Adrenal gland (tissue), 5 donors: Measurements from ENCODE around the gene SLC35E2B.
"Not testable (repeated sequence)": the region's sequence is repeated elsewhere in the genome, so short reads cannot be mapped to it uniquely, and the experiment has no call there.

Source experiments
- POLR2A ChIP-seq, 2 donors: fragments of 450-650 bp; IDR thresholded peaks; one replicate each; pipeline ENCODE4 v1.6.1; 2017; ENCODE audit warnings: antibody characterized with exemption in 2 of 2, mild to moderate bottlenecking in 2 of 2, moderate library complexity in 1 of 2
- TF ChIP-seq, protein P1 (sequence below), 6 experiments: fragments of 450-650 bp in 4 of 6; fragments of 200-600 bp in 2 of 6; sonication (generic) in 1 of 6; IDR thresholded peaks; 1 replicate in 5 of 6; 2 replicates in 1 of 6; pipeline versions ENCODE4 v1.5.1 to v1.8.0; 2016 to 2021; ENCODE audit warnings: antibody characterized with exemption in 6 of 6, mild to moderate bottlenecking in 2 of 6, moderate library complexity in 1 of 6
- donor health status: DM: no; HTN: no; CAD: no.

DNA sequence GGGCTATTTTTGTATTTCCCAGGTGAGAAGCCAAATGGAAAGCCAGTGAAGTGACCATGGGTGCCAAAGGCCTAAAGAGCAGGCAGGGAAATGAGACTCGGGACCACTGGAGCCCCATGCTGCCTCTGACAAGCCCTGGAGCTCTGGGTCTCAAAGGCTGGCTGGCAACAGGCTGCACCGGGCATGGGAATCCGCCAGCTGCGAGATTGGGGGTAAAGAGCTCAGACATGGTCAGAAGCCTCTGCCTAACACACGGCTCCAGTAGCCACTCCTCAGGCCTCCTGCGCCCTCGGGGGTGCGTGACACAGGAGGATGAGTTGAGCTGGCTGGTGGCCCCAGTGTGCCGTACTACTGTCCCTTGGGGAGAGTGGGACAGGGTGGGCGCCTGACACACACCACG lies 28.3 kb downstream of the SLC35E2B start:
- TF ChIP-seq, protein P1, sequence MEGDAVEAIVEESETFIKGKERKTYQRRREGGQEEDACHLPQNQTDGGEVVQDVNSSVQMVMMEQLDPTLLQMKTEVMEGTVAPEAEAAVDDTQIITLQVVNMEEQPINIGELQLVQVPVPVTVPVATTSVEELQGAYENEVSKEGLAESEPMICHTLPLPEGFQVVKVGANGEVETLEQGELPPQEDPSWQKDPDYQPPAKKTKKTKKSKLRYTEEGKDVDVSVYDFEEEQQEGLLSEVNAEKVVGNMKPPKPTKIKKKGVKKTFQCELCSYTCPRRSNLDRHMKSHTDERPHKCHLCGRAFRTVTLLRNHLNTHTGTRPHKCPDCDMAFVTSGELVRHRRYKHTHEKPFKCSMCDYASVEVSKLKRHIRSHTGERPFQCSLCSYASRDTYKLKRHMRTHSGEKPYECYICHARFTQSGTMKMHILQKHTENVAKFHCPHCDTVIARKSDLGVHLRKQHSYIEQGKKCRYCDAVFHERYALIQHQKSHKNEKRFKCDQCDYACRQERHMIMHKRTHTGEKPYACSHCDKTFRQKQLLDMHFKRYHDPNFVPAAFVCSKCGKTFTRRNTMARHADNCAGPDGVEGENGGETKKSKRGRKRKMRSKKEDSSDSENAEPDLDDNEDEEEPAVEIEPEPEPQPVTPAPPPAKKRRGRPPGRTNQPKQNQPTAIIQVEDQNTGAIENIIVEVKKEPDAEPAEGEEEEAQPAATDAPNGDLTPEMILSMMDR (IDR thresholded peaks at IDR 0.05) = not testable (repeated sequence)
- not testable (repeated sequence) for TF ChIP-seq POLR2A (IDR thresholded peaks at IDR 0.05)
